ENCODE results near the gene GPR17. TPM values are rescaled to one million over a fixed set of nuclear protein-coding genes. Genes with fewer than 3 reads are reported as not detected.

The GPR17 gene
- total RNA-seq, 1 donor from 2014 or later = not detected

DNA sequence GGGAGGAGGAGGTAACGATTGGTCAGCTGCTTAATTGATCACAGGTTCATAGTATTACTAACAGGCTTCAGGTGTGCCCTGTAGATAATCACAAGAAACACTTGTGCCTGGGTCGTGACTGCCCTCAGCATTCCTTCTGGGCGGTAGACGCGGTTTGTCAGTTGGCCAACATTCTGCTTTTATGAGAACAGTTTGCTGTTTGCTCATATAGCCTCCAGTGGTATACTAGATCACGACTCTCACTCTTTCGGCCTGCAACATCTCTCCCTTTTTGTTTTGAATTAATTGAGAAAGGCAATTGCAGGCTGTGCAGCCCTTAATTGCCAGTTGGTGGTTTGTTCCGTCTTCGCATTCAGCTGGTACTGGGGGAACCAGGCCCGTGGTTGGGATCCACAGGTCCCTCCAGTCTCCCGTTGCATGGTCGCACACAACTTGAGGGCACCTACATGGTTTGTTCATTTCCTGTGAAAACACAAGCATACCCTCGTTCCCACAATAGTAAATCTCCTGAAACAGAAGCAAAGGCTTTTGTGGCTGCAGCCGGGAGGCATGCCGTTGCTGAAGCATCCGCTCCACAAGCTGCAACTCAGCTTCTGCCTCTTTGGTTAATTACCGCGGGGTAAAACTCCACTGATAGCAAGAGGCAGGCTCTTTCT lies 30.3 kb upstream of the GPR17 start:
- Mint-ChIP-seq H3K27ac (ENCODE audit: unreplicated experiment) (no peak overlapping the region), H3K4me1 (ENCODE audit: unreplicated experiment) (peaks cover 4% of the 10 kb centered on the region), H3K27me3 (ENCODE audit: unreplicated experiment) (no peaks in the 10 kb centered on the region), H3K9me3 (ENCODE audit: unreplicated experiment) (peaks cover 13% of the 10 kb centered on the region), H3K4me3 (ENCODE audit: unreplicated experiment) (no peak overlapping the region), H3K36me3 (ENCODE audit: unreplicated experiment) (peaks cover 3% of the 10 kb centered on the region)
- DNase-seq (ENCODE audit: extremely low spot score, unreplicated experiment) = peak; percentile 65
- TF ChIP-seq, protein P1, sequence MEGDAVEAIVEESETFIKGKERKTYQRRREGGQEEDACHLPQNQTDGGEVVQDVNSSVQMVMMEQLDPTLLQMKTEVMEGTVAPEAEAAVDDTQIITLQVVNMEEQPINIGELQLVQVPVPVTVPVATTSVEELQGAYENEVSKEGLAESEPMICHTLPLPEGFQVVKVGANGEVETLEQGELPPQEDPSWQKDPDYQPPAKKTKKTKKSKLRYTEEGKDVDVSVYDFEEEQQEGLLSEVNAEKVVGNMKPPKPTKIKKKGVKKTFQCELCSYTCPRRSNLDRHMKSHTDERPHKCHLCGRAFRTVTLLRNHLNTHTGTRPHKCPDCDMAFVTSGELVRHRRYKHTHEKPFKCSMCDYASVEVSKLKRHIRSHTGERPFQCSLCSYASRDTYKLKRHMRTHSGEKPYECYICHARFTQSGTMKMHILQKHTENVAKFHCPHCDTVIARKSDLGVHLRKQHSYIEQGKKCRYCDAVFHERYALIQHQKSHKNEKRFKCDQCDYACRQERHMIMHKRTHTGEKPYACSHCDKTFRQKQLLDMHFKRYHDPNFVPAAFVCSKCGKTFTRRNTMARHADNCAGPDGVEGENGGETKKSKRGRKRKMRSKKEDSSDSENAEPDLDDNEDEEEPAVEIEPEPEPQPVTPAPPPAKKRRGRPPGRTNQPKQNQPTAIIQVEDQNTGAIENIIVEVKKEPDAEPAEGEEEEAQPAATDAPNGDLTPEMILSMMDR (IDR thresholded peaks at IDR 0.05) = no peak

- Mint-ChIP-seq H3K9me3 (ENCODE audit: unreplicated experiment) (peaks cover 5% of the 10 kb centered on the region), H3K27ac (ENCODE audit: unreplicated experiment) (no peak overlapping the region), H3K27me3 (ENCODE audit: unreplicated experiment) (no peaks in the 10 kb centered on the region), H3K4me1 (ENCODE audit: unreplicated experiment) (peaks cover 4% of the 10 kb centered on the region), H3K36me3 (ENCODE audit: unreplicated experiment) (no peaks in the 10 kb centered on the region), H3K4me3 (ENCODE audit: unreplicated experiment) (no peak overlapping the region)
- TF ChIP-seq, protein P1 (IDR thresholded peaks at IDR 0.05) = no peak
- DNase-seq (ENCODE audit: extremely low spot score, unreplicated experiment) = peak; percentile 38
These were observed 27.3 kb upstream of the GPR17 start for GRCh38 chr2:127618551-127619202.

GRCh38 chr2:127619203-127619590 lies 26.8 kb upstream of the GPR17 start:
- H3K27me3 Mint-ChIP-seq (ENCODE audit: unreplicated experiment) = no peaks in the 10 kb centered on the region
- H3K9me3 Mint-ChIP-seq (ENCODE audit: unreplicated experiment) = no peaks in the 10 kb centered on the region
- TF ChIP-seq, protein P1 (IDR thresholded peaks at IDR 0.05) = no peak
- peak; percentile 38 for DNase-seq (ENCODE audit: extremely low spot score, unreplicated experiment)
- peaks cover 4% of the 10 kb centered on the region for H3K4me1 Mint-ChIP-seq (ENCODE audit: unreplicated experiment)
- H3K4me3 Mint-ChIP-seq (ENCODE audit: unreplicated experiment) = no peak overlapping the region
- H3K27ac Mint-ChIP-seq (ENCODE audit: unreplicated experiment) = no peak overlapping the region
- no peaks in the 10 kb centered on the region for H3K36me3 Mint-ChIP-seq (ENCODE audit: unreplicated experiment)

- Mint-ChIP-seq H3K4me1 (ENCODE audit: unreplicated experiment) (peaks cover 4% of the 10 kb centered on the region), H3K36me3 (ENCODE audit: unreplicated experiment) (no peaks in the 10 kb centered on the region), H3K27me3 (ENCODE audit: unreplicated experiment) (no peaks in the 10 kb centered on the region), H3K9me3 (ENCODE audit: unreplicated experiment) (no peaks in the 10 kb centered on the region), H3K27ac (ENCODE audit: unreplicated experiment) (no peak overlapping the region), H3K4me3 (ENCODE audit: unreplicated experiment) (no peak overlapping the region)
- peak; percentile 63 for DNase-seq (ENCODE audit: extremely low spot score, unreplicated experiment)
- TF ChIP-seq, protein P1 (IDR thresholded peaks at IDR 0.05) = no peak
These were observed 25.9 kb upstream of the GPR17 start for GRCh38 chr2:127619877-127620705.

GRCh38 chr2:127620866-127621265 lies 25.1 kb upstream of the GPR17 start:
- H3K4me1 Mint-ChIP-seq (ENCODE audit: unreplicated experiment) = peaks cover 4% of the 10 kb centered on the region
- H3K36me3 Mint-ChIP-seq (ENCODE audit: unreplicated experiment) = no peaks in the 10 kb centered on the region
- H3K9me3 Mint-ChIP-seq (ENCODE audit: unreplicated experiment) = no peaks in the 10 kb centered on the region
- H3K27me3 Mint-ChIP-seq (ENCODE audit: unreplicated experiment) = no peaks in the 10 kb centered on the region
- H3K27ac Mint-ChIP-seq (ENCODE audit: unreplicated experiment) = no peak overlapping the region
- H3K4me3 Mint-ChIP-seq (ENCODE audit: unreplicated experiment) = no peak overlapping the region
- TF ChIP-seq, protein P1 (IDR thresholded peaks at IDR 0.05) = no peak
- DNase-seq (ENCODE audit: extremely low spot score, unreplicated experiment) = peak; percentile 8

All from osteocyte (in vitro differentiated cells).